GM18508 (cell line): Measurements from ENCODE around the gene ADGRL3.
"Not testable (repeated sequence)": the region's sequence is repeated elsewhere in the genome, so short reads cannot be mapped to it uniquely, and the experiment has no call there.

Experiments
- ATAC-seq: cut with Tn5 transposase; IDR thresholded peaks from one replicate; pipeline ENCODE4 v1.9.1; 2021; ENCODE audit warnings: moderate number of reproducible peaks; ENCODE audit not compliant: insufficient read depth, unreplicated experiment

The ADGRL3 gene

GRCh38 chr4:61462451-61463326 lies 262.6 kb downstream of the ADGRL3 start:
- ATAC-seq, result no peak

- no peak for ATAC-seq
Measured at GRCh38 chr4:61468024-61468720, 268.0 kb downstream of the ADGRL3 start.

GRCh38 chr4:61473306-61473705 lies 273.2 kb downstream of the ADGRL3 start:
- ATAC-seq, result no peak

- ATAC-seq, result no peak
Measured at GRCh38 chr4:61478340-61478739, 278.2 kb downstream of the ADGRL3 start.

GRCh38 chr4:61485056-61485455 lies 284.9 kb downstream of the ADGRL3 start:
- no peak for ATAC-seq

- ATAC-seq, result no peak
Measured at GRCh38 chr4:61489927-61490326, 289.8 kb downstream of the ADGRL3 start.

- no peak for ATAC-seq
Measured at GRCh38 chr4:61493041-61493440, 292.9 kb downstream of the ADGRL3 start.

GRCh38 chr4:61493470-61493869 lies 293.3 kb downstream of the ADGRL3 start:
- no peak for ATAC-seq

GRCh38 chr4:61500883-61501282 lies 300.8 kb downstream of the ADGRL3 start:
- ATAC-seq, result no peak

GRCh38 chr4:61501812-61502211 lies 301.7 kb downstream of the ADGRL3 start:
- no peak for ATAC-seq

GRCh38 chr4:61505773-61506685 lies 305.9 kb downstream of the ADGRL3 start:
- ATAC-seq, result no peak

GRCh38 chr4:61507091-61507490 lies 307.0 kb downstream of the ADGRL3 start:
- no peak for ATAC-seq

GRCh38 chr4:61509721-61510241 lies 309.7 kb downstream of the ADGRL3 start:
- ATAC-seq, result not testable (repeated sequence)

- ATAC-seq, result no peak
Measured at GRCh38 chr4:61511716-61512488, 311.8 kb downstream of the ADGRL3 start.

GRCh38 chr4:61514991-61515390 lies 314.9 kb downstream of the ADGRL3 start:
- ATAC-seq, result no peak

- ATAC-seq, result no peak
Measured at GRCh38 chr4:61517144-61517543, 317.0 kb downstream of the ADGRL3 start.

GRCh38 chr4:61520166-61520565 lies 320.0 kb downstream of the ADGRL3 start:
- no peak for ATAC-seq

GRCh38 chr4:61520681-61521160 lies 320.6 kb downstream of the ADGRL3 start:
- no peak for ATAC-seq

- no peak for ATAC-seq
Measured at GRCh38 chr4:61521451-61521850, 321.3 kb downstream of the ADGRL3 start.
